Ascending aorta (tissue), 2 donors: ENCODE data around the gene BBX. TPM values are rescaled to one million over a fixed set of nuclear protein-coding genes. Genes with fewer than 3 reads are reported as not detected.

Experiments used
- DNase-seq, 2 donors: peaks; one replicate each; pipeline ENCODE4 v3.0.0-alpha.2; 2019; ENCODE audit warnings: low spot score in 2 of 2
- H3K27ac ChIP-seq, 2 donors: fragments of 200-600 bp; sonication (generic); one replicate each; pipeline ENCODE4 v1.5.1; 2016 to 2017; ENCODE audit warnings: mild to moderate bottlenecking in 1 of 2
- H3K27me3 ChIP-seq: fragments of 200-600 bp; sonication (generic); one replicate; pipeline ENCODE4 v1.5.1; 2017
- H3K36me3 ChIP-seq, 2 donors: fragments of 200-600 bp; sonication (generic); one replicate each; pipeline ENCODE4 v1.5.1; 2016
- H3K4me1 ChIP-seq, 2 donors: fragments of 200-600 bp; sonication (generic); one replicate each; pipeline ENCODE4 v1.5.1; 2016 to 2017; ENCODE audit warnings: mild to moderate bottlenecking in 1 of 2
- H3K4me3 ChIP-seq, 2 donors: fragments of 200-600 bp; sonication (generic); one replicate each; pipeline ENCODE4 v1.5.1; 2016 to 2017; ENCODE audit warnings: mild to moderate bottlenecking in 1 of 2
- H3K9me3 ChIP-seq, 2 donors: fragments of 200-600 bp; sonication (generic); one replicate each; pipeline ENCODE4 v1.5.1; 2016
- intact Hi-C: fragments of 100-400 bp; cut with DNase I; formaldehyde crosslinking; loops from one replicate; pipeline ENCODE4 v1.15.1; 2023
- total RNA-seq: library from RNA; depleted of rRNA; stranded (reverse); fragments of >200 nt; gene quantifications from one replicate; pipeline ENCODE4 v1.1.0, GENCODE V29; 2016
- TF ChIP-seq, protein P1 (sequence below), 3 experiments: fragments of 200-600 bp in 2 of 3; fragments of 450-650 bp in 1 of 3; sonication (generic) in 2 of 3; IDR thresholded peaks; one replicate each; pipeline ENCODE4 v1.5.1; 2016 to 2019; ENCODE audit warnings: antibody characterized with exemption in 3 of 3, mild to moderate bottlenecking in 1 of 3, moderate library complexity in 1 of 3

BBX gene
- total RNA-seq, 1 donor from 2014 or later: 18.0 TPM

DNA sequence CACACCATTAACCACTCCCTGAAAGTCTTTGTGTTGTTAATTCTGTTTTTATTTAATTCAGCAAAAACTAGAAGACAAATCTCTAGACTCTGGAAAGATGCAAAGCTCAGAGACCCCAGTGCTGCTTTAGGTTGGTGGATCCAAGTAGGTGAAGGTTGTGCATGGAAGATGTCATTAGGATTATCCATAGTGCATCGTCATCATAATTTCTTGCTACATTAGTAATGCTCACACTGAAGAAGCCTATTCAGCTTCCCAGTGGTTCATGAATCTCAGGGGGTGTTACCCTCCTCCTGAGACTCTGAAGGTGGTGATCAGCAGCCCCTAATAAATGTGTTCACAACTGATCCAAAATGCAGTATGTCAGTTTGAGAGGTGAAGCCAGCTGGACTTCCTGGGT is 295.3 kb downstream of the BBX start:
- Histone ChIP-seq H3K4me1 (peaks cover 0 to 3% of the 10 kb centered on the region in 2 donors), H3K9me3 (no peaks in the 10 kb centered on the region), H3K4me3 (no peak overlapping the region), H3K27me3 (no peaks in the 10 kb centered on the region), H3K27ac (no peak overlapping the region), H3K36me3 (no peaks in the 10 kb centered on the region)
- TF ChIP-seq, protein P1, sequence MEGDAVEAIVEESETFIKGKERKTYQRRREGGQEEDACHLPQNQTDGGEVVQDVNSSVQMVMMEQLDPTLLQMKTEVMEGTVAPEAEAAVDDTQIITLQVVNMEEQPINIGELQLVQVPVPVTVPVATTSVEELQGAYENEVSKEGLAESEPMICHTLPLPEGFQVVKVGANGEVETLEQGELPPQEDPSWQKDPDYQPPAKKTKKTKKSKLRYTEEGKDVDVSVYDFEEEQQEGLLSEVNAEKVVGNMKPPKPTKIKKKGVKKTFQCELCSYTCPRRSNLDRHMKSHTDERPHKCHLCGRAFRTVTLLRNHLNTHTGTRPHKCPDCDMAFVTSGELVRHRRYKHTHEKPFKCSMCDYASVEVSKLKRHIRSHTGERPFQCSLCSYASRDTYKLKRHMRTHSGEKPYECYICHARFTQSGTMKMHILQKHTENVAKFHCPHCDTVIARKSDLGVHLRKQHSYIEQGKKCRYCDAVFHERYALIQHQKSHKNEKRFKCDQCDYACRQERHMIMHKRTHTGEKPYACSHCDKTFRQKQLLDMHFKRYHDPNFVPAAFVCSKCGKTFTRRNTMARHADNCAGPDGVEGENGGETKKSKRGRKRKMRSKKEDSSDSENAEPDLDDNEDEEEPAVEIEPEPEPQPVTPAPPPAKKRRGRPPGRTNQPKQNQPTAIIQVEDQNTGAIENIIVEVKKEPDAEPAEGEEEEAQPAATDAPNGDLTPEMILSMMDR (IDR thresholded peaks at IDR 0.05): no peak
- intact Hi-C loops: no loop called here
- DNase-seq: no peak

DNA sequence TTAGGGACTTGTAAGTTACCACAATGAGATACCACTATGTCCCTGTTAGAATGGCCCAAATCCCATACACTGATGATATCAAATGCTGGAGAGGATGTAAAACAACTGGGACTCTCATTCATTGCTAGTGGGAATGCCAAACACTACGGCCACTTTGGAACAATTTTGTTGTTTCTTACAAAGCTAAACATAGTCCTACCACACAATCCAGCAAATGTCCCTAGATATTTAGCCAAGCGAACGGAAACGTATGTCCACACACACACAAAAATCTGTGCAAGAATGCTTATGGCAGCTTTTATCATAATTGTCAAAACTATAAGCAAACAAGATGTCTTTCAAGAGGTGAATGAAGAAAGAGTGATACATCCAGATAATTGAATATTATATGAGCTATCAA is 296.9 kb downstream of the BBX start:
- H3K36me3 ChIP-seq: no peaks in the 10 kb centered on the region
- intact Hi-C loops: no loop called here
- no peak overlapping the region for H3K27ac ChIP-seq
- no peaks in the 10 kb centered on the region for H3K27me3 ChIP-seq
- no peak for DNase-seq
- H3K4me3 ChIP-seq: no peak overlapping the region
- no peaks in the 10 kb centered on the region for H3K4me1 ChIP-seq
- TF ChIP-seq, protein P1 (IDR thresholded peaks at IDR 0.05): no peak
- H3K9me3 ChIP-seq: no peaks in the 10 kb centered on the region

DNA sequence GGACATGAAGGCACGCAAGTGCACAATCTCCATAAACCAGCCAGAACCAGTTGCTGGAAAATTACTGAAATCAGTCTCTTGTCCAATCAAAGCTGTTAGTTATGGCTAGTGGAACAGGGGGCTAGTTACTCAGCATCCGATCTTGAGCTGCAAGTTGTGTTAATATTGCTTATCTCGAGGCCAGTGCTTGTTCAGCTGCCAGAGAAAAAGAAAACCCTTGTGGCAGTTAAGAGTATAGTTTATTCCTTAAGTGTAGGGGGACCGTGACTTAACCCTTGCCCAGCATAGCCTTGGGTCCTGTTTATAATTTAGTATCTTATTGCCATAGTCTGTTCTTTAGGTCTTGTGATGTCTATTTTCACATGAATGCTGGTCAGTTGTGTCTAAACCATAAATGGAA is 299.5 kb downstream of the BBX start:
- Histone ChIP-seq H3K36me3 (no peaks in the 10 kb centered on the region), H3K4me1 (no peaks in the 10 kb centered on the region), H3K27ac (no peak overlapping the region), H3K4me3 (no peak overlapping the region), H3K27me3 (no peaks in the 10 kb centered on the region), H3K9me3 (no peaks in the 10 kb centered on the region)
- TF ChIP-seq, protein P1 (IDR thresholded peaks at IDR 0.05): no peak
- intact Hi-C loops: no loop called here
- DNase-seq: no peak

DNA sequence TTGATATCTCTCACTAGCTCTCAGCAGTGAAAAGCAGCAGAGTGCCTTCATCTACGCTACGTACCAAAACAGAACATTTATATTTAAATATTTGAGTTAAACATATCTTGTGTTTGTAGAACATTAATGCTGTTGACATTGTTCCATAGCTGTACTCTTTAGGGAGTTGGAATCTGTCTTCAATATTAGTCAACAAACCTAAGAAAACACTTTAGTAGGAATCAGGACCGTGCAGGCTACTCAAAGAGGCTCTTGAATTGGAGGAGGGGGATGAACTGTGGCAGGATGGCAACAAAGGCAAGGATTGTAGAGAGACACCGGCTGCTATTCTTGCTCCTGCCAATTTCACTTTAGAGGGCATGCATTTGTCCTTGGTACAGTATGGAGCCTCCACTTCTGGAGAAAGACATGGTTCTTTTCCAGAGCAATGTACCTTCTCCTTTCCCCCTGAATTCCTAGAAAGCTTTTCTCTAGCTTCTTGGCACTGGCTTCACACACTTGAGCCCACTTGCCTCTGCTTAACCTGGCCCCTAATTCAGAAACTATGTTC is 302.1 kb downstream of the BBX start:
- no peaks in the 10 kb centered on the region for H3K27me3 ChIP-seq
- no peak overlapping the region for H3K4me3 ChIP-seq
- H3K27ac ChIP-seq: no peak overlapping the region
- no peaks in the 10 kb centered on the region for H3K36me3 ChIP-seq
- intact Hi-C loops: no loop called here
- TF ChIP-seq, protein P1 (IDR thresholded peaks at IDR 0.05): no peak
- H3K4me1 ChIP-seq: no peaks in the 10 kb centered on the region
- no peaks in the 10 kb centered on the region for H3K9me3 ChIP-seq
- no peak for DNase-seq

DNA sequence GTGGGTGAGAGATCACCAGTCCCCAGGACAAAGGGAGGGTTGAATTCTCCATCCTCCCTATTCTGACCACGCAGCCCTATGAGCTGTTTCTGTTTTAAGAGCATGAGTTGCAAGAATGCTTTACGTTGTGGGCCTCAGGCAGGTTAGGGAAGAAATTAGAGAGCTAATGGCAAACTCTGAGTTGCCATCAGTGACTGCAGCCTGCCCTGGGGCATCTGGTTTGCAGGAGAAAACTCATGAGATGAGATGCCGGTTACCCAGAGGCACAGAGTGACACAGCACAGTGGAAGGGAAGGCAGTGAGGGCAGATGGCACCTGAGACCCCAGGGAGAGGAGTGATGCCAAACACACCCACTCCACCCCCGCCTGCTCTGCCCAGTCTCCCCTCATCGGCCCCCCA is 302.8 kb downstream of the BBX start:
- no peak overlapping the region for H3K27ac ChIP-seq
- H3K9me3 ChIP-seq: no peaks in the 10 kb centered on the region
- no peaks in the 10 kb centered on the region for H3K36me3 ChIP-seq
- no peak overlapping the region for H3K4me3 ChIP-seq
- intact Hi-C loops: no loop called here
- DNase-seq: no peak
- no peaks in the 10 kb centered on the region for H3K27me3 ChIP-seq
- no peaks in the 10 kb centered on the region for H3K4me1 ChIP-seq
- TF ChIP-seq, protein P1 (IDR thresholded peaks at IDR 0.05): no peak

DNA sequence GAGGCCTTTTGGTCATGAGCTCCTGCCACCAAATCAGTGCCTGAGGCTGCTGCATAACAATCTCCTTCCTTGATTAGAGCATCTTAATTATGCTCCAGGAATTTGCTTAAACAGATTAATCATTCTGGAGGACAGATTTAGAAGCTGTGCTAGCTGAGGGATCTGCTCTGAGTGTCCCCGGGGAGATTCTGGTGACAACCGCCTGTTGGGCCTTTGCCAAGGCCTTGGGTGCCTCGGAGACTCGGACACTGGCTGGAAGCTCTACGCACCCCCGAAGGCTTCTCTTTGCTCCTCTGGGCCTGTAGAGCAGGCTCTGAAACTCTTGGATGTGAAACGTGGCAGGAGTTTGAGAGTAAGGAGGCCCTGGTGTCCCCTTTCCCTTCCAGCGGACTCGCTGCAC is 304.0 kb downstream of the BBX start:
- no peak overlapping the region for H3K27ac ChIP-seq
- TF ChIP-seq, protein P1 (IDR thresholded peaks at IDR 0.05): no peak

More for the DNA sequence above, 304.0 kb downstream of the BBX start:
- Histone ChIP-seq H3K4me3 (no peak overlapping the region), H3K9me3 (no peaks in the 10 kb centered on the region), H3K36me3 (no peaks in the 10 kb centered on the region), H3K27me3 (no peaks in the 10 kb centered on the region), H3K4me1 (no peaks in the 10 kb centered on the region)
- no peak for DNase-seq
- intact Hi-C loops: no loop called here
